ENCODE results near the gene MPC2. TPM values are rescaled to one million over a fixed set of nuclear protein-coding genes. Genes with fewer than 3 reads are reported as not detected.

The MPC2 gene
- polyA plus RNA-seq (2013, experiment 1 of 2) = 55.2 TPM
- 55.7 TPM for polyA plus RNA-seq (2013, experiment 2 of 2)

DNA sequence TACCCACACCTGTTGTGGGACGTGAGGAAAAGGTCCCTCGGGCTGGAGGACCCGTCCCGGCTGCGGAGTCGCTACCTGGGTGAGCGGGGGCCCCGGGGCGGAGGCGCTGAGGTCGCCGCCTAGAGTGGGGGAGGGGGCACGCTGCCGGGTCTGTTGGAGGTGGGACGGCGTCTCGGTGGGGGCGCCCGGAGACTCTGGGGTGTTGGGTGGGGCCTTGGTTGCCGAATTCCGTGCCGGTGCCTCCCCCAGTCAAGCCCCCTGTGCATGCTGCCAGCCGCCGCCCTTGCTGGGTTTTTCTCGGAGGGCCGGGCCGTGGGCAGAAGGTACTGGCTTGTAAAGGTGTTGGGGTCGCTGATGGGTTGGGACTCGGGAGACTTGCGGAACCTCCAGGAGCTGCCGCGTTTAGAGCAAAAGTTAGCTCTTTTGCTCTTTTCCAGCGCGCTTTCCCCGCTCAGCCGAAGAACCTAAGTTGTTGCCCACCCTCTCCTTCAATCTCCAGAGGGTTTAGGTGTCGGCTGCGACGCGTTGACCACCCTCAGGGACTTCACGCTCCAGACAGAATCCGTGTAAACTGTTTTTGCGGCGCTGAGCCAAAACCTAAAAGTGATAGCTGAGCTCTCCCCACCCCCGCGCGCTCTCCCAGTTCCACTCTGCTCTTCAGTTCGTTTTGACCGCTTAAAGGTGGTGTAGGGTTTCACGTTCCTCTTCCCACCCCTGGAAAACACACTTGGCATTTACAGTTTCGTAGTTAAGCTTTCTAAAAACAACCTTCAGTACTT lies at the start of gene MPC2:
MPC2 (minus strand) TSS at position 143 of the 779 bp plus-strand sequence. CDS start 1,231 bp downstream, outside the sequence.
- peak within 1 kb of the TSS; percentile 79 to 99 for H3K4me3 ChIP-seq (ENCODE audit: low read length in 2 of 2)
- peak within 1 kb of the TSS; percentile 8 for H2AK5ac ChIP-seq (ENCODE audit: low read depth, low read length)
- H3K4ac ChIP-seq (ENCODE audit: low read length) = peak within 1 kb of the TSS; percentile 71
- H2BK15ac ChIP-seq (ENCODE audit: low read length) = peak within 1 kb of the TSS; percentile 76
- peak within 1 kb of the TSS; percentile 95 for H3K27ac ChIP-seq (replicated peaks; ENCODE audit: low read length)
- H4K8ac ChIP-seq (ENCODE audit: low read depth, low read length) = no peak within 1 kb of the TSS
- H3K18ac ChIP-seq (ENCODE audit: low read length) = peak within 1 kb of the TSS; percentile 98
- no peaks in the 10 kb centered on the region for H3K36me3 ChIP-seq (replicated peaks in 1 of 2; ENCODE audit: control insufficient read depth in 2 of 2, insufficient read depth in 2 of 2, low read length in 2 of 2)
- peaks cover 0 to 8% of the 10 kb centered on the region in 2 donors for H3K4me1 ChIP-seq (ENCODE audit: control insufficient read depth in 2 of 2, insufficient read depth in 1 of 2, low read depth in 1 of 2, low read length in 2 of 2)
- H2AFZ ChIP-seq (ENCODE audit: low read length) = peak within 1 kb of the TSS; percentile 94
- H3K9me3 ChIP-seq (replicated peaks in 1 of 2; ENCODE audit: control insufficient read depth in 2 of 2, insufficient read depth in 1 of 2, low read depth in 1 of 2, low read length in 2 of 2) = no peaks in the 10 kb centered on the region
- no peak within 1 kb of the TSS for H4K91ac ChIP-seq (ENCODE audit: low read depth, low read length, poor library complexity)
- H2BK12ac ChIP-seq (ENCODE audit: low read length) = no peak within 1 kb of the TSS
- WGBS, 2 donors (ENCODE audit: extremely low coverage in 2 of 2, insufficient read length in 2 of 2, insufficient replicate concordance in 1 of 2) = no CpG with 5 or more reads among the region's 51 CpGs
- peak within 1 kb of the TSS; percentile 92 for H3K23ac ChIP-seq (ENCODE audit: low read depth, low read length, poor library complexity)
- H3K27me3 ChIP-seq (ENCODE audit: control insufficient read depth in 3 of 3, insufficient read depth in 3 of 3, low read depth in 1 of 3, low read length in 3 of 3) = no peaks in the 10 kb centered on the region
- no peak within 1 kb of the TSS for H2BK120ac ChIP-seq (ENCODE audit: low read depth, low read length)
- peak within 1 kb of the TSS; percentile 97 for H3K14ac ChIP-seq (ENCODE audit: low read length)
- peak within 1 kb of the TSS; percentile 100 for H2BK5ac ChIP-seq (ENCODE audit: low read length)
- peaks cover 2% of the 10 kb centered on the region for H3K79me1 ChIP-seq (ENCODE audit: low read depth, low read length)
- peak; percentile 65 for DNase-seq (ENCODE audit: low spot score)
- H3K9ac ChIP-seq (ENCODE audit: low read depth, low read length, poor library complexity) = peak within 1 kb of the TSS; percentile 90
- peak within 1 kb of the TSS; percentile 72 for H3K4me2 ChIP-seq (ENCODE audit: insufficient read depth, low read length, poor library complexity, severe bottlenecking)

DNA sequence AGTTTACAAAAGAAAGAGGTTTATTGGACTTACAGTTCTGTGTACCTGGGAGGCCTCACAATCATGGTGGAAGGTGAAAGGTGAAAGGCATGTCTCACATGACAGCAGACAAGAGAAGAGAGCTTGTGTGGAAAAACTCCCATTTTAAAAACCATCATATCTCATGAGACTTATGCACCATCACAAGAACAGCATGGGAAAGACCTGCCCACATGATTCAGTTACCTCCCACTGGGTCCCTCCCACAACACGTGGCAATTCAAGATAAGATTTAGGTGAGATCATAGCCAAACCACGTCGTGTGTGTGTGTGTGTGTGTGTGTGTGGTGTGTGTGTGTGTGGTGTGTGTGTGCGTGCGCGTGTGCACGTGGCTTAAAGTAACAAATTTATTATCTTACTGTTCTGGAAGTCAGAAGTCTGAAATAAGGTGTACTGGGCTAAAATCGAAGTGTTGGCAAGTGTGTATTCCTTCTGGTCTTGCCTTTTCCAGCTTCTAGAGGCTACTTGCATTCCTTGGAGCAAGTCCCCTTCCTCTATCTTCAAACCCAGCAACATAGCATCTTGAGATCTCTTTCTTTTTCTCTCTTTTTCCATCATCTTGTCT lies 48.1 kb upstream of the MPC2 start:
- Histone ChIP-seq H2AK5ac (ENCODE audit: low read depth, low read length) (no peak overlapping the region), H3K23ac (ENCODE audit: low read depth, low read length, poor library complexity) (no peak overlapping the region), H2BK120ac (ENCODE audit: low read depth, low read length) (no peak overlapping the region), H3K36me3 (replicated peaks in 1 of 2; ENCODE audit: control insufficient read depth in 2 of 2, insufficient read depth in 2 of 2, low read length in 2 of 2) (no peaks in the 10 kb centered on the region), H3K14ac (ENCODE audit: low read length) (no peak overlapping the region), H3K4me2 (ENCODE audit: insufficient read depth, low read length, poor library complexity, severe bottlenecking) (no peak overlapping the region), H3K4me3 (ENCODE audit: low read length in 2 of 2) (no peak overlapping the region), H3K4me1 (ENCODE audit: control insufficient read depth in 2 of 2, insufficient read depth in 1 of 2, low read depth in 1 of 2, low read length in 2 of 2) (no peaks in the 10 kb centered on the region), H3K9ac (ENCODE audit: low read depth, low read length, poor library complexity) (no peak overlapping the region), H2AFZ (ENCODE audit: low read length) (no peak overlapping the region), H4K8ac (ENCODE audit: low read depth, low read length) (no peak overlapping the region), H3K18ac (ENCODE audit: low read length) (no peak overlapping the region), H4K91ac (ENCODE audit: low read depth, low read length, poor library complexity) (no peak overlapping the region), H2BK15ac (ENCODE audit: low read length) (no peak overlapping the region), H3K9me3 (replicated peaks in 1 of 2; ENCODE audit: control insufficient read depth in 2 of 2, insufficient read depth in 1 of 2, low read depth in 1 of 2, low read length in 2 of 2) (peaks cover 0 to 2% of the 10 kb centered on the region in 2 donors), H3K27ac (replicated peaks; ENCODE audit: low read length) (no peak overlapping the region), H2BK12ac (ENCODE audit: low read length) (no peak overlapping the region), H3K4ac (ENCODE audit: low read length) (no peak overlapping the region), H2BK5ac (ENCODE audit: low read length) (no peak overlapping the region), H3K27me3 (ENCODE audit: control insufficient read depth in 3 of 3, insufficient read depth in 3 of 3, low read depth in 1 of 3, low read length in 3 of 3) (no peaks in the 10 kb centered on the region), H3K79me1 (ENCODE audit: low read depth, low read length) (no peaks in the 10 kb centered on the region)
- no peak for DNase-seq (ENCODE audit: low spot score)
- WGBS, 2 donors (ENCODE audit: extremely low coverage in 2 of 2, insufficient read length in 2 of 2, insufficient replicate concordance in 1 of 2) = no CpG with 5 or more reads among the region's 8 CpGs

DNA sequence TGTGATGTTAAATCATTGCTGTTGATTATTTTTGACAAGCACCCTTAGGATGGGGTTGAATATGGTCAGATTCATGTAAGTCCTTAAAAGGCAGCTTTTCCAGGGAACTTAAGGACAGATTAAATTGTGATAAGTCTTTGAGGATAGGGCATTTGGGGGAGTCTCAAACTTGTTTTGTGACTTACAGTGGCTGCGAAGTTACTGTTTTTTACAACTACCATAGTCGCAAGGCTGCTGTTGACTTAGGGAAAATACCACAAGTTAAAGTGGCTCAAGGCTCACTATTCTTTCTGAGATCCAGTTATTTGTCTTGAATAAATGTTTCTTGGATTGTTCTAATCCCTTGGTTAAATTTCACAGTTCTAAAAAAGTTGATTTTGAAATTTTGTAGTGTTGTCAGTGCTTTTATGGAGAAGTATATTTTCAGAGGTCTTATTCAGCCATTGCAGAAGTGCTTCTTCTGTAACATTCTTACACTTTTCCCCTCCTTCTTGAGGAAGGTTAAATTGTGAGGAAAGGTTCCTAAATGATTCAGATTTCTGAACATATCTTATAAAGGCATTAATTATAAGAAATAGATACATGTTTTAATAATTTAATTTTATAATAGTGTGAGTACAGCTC lies 47.0 kb upstream of the MPC2 start:
- WGBS, 2 donors (ENCODE audit: extremely low coverage in 2 of 2, insufficient read length in 2 of 2, insufficient replicate concordance in 1 of 2) = no CpG with 5 or more reads among the region's 2 CpGs
- Histone ChIP-seq H3K9ac (ENCODE audit: low read depth, low read length, poor library complexity) (no peak overlapping the region), H3K4me1 (ENCODE audit: control insufficient read depth in 2 of 2, insufficient read depth in 1 of 2, low read depth in 1 of 2, low read length in 2 of 2) (no peaks in the 10 kb centered on the region), H3K23ac (ENCODE audit: low read depth, low read length, poor library complexity) (no peak overlapping the region), H3K36me3 (replicated peaks in 1 of 2; ENCODE audit: control insufficient read depth in 2 of 2, insufficient read depth in 2 of 2, low read length in 2 of 2) (no peaks in the 10 kb centered on the region), H3K4me3 (ENCODE audit: low read length in 2 of 2) (no peak overlapping the region), H2BK5ac (ENCODE audit: low read length) (no peak overlapping the region), H3K79me1 (ENCODE audit: low read depth, low read length) (no peaks in the 10 kb centered on the region), H3K4me2 (ENCODE audit: insufficient read depth, low read length, poor library complexity, severe bottlenecking) (no peak overlapping the region), H2AK5ac (ENCODE audit: low read depth, low read length) (no peak overlapping the region), H3K9me3 (replicated peaks in 1 of 2; ENCODE audit: control insufficient read depth in 2 of 2, insufficient read depth in 1 of 2, low read depth in 1 of 2, low read length in 2 of 2) (peaks cover 0 to 2% of the 10 kb centered on the region in 2 donors), H3K27me3 (ENCODE audit: control insufficient read depth in 3 of 3, insufficient read depth in 3 of 3, low read depth in 1 of 3, low read length in 3 of 3) (no peaks in the 10 kb centered on the region), H4K8ac (ENCODE audit: low read depth, low read length) (no peak overlapping the region), H4K91ac (ENCODE audit: low read depth, low read length, poor library complexity) (no peak overlapping the region), H2BK120ac (ENCODE audit: low read depth, low read length) (no peak overlapping the region), H2BK15ac (ENCODE audit: low read length) (no peak overlapping the region), H2AFZ (ENCODE audit: low read length) (no peak overlapping the region), H3K4ac (ENCODE audit: low read length) (no peak overlapping the region), H3K18ac (ENCODE audit: low read length) (no peak overlapping the region), H3K27ac (replicated peaks; ENCODE audit: low read length) (no peak overlapping the region), H2BK12ac (ENCODE audit: low read length) (no peak overlapping the region), H3K14ac (ENCODE audit: low read length) (no peak overlapping the region)
- no peak for DNase-seq (ENCODE audit: low spot score)

DNA sequence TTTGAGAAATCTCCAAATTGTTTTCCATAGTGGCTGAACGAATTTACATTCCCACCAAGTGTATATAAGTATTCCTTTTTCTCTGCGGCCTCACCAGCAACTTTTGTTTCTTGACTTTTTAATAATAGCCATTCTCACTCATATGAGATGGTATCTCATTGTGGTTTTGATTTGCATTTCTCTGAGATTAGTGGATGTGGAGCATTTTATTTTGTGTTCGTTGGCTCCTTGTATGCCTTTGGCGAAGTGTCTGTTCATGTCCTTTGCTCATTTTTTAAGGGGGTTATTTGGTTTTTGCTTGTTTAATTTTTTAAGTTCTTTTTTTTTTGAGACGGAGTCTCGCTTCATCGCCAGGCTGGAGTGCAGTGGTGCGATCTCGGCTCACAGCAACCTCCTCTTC lies 45.1 kb upstream of the MPC2 start:
- Histone ChIP-seq H4K8ac (ENCODE audit: low read depth, low read length) (no peak overlapping the region), H3K27me3 (ENCODE audit: control insufficient read depth in 3 of 3, insufficient read depth in 3 of 3, low read depth in 1 of 3, low read length in 3 of 3) (no peaks in the 10 kb centered on the region), H2BK15ac (ENCODE audit: low read length) (no peak overlapping the region), H3K4ac (ENCODE audit: low read length) (no peak overlapping the region), H3K27ac (replicated peaks; ENCODE audit: low read length) (no peak overlapping the region), H3K9ac (ENCODE audit: low read depth, low read length, poor library complexity) (no peak overlapping the region), H3K4me3 (ENCODE audit: low read length in 2 of 2) (no peak overlapping the region), H4K91ac (ENCODE audit: low read depth, low read length, poor library complexity) (no peak overlapping the region), H3K4me1 (ENCODE audit: control insufficient read depth in 2 of 2, insufficient read depth in 1 of 2, low read depth in 1 of 2, low read length in 2 of 2) (no peaks in the 10 kb centered on the region), H2AK5ac (ENCODE audit: low read depth, low read length) (no peak overlapping the region), H3K9me3 (replicated peaks in 1 of 2; ENCODE audit: control insufficient read depth in 2 of 2, insufficient read depth in 1 of 2, low read depth in 1 of 2, low read length in 2 of 2) (peaks cover 0 to 10% of the 10 kb centered on the region in 2 donors), H2BK5ac (ENCODE audit: low read length) (no peak overlapping the region), H2BK12ac (ENCODE audit: low read length) (no peak overlapping the region), H3K36me3 (replicated peaks in 1 of 2; ENCODE audit: control insufficient read depth in 2 of 2, insufficient read depth in 2 of 2, low read length in 2 of 2) (no peaks in the 10 kb centered on the region), H2AFZ (ENCODE audit: low read length) (no peak overlapping the region), H3K18ac (ENCODE audit: low read length) (no peak overlapping the region), H3K4me2 (ENCODE audit: insufficient read depth, low read length, poor library complexity, severe bottlenecking) (no peak overlapping the region), H3K14ac (ENCODE audit: low read length) (no peak overlapping the region), H2BK120ac (ENCODE audit: low read depth, low read length) (no peak overlapping the region), H3K79me1 (ENCODE audit: low read depth, low read length) (no peaks in the 10 kb centered on the region), H3K23ac (ENCODE audit: low read depth, low read length, poor library complexity) (no peak overlapping the region)
- no CpG with 5 or more reads among the region's 9 CpGs for WGBS, 2 donors (ENCODE audit: extremely low coverage in 2 of 2, insufficient read length in 2 of 2, insufficient replicate concordance in 1 of 2)
- no peak for DNase-seq (ENCODE audit: low spot score)

Measured in neuronal stem cell (in vitro differentiated cells).